Measurements from ENCODE around the gene VPS13A.
"Not testable (repeated sequence)": the region's sequence is repeated elsewhere in the genome, so short reads cannot be mapped to it uniquely, and the experiment has no call there.

Gene VPS13A

GRCh38 chr9:77307166-77307565, 129.8 kb downstream of the VPS13A start:
- no peak for DNase-seq

DNA sequence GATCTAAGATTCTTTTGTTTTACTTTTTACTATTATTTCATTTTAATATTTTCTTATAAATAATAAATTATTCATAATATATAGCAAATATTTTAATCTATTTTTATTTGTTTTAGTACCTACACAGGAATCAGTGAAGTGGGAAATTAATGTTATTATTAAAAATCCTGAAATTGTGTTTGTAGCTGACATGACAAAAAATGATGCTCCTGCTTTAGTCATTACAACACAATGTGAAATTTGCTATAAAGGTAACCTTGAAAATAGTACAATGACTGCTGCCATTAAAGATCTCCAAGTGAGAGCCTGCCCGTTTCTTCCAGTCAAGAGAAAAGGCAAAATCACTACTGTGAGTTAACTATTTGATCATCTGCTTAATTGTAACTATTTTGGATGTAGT, 138.7 kb downstream of the VPS13A start:
- DNase-seq, result no peak

- no peak for DNase-seq
Observed at GRCh38 chr9:77325058-77325457, 147.7 kb downstream of the VPS13A start.

GRCh38 chr9:77328102-77328501, 150.8 kb downstream of the VPS13A start:
- DNase-seq, result no peak

DNA sequence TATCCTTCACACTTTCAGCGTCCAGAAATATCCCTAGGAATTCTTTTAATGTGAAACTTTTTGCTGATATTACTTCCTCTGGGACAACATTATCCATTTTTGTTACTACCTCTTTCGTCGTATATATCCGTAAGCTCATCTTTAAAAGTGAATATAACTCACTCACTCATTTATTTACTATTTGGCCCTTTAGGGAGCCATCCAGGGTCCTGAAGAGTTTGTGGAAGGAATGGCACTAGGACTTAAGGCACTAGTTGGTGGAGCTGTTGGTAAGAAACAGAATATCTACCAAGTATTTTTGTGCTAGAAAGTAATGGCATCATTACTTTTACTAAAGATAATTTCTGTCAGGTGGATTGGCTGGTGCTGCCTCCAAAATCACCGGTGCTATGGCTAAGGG, 192.7 kb downstream of the VPS13A start:
- no peak for DNase-seq

- no peak for DNase-seq
Observed at GRCh38 chr9:77374266-77374665, 196.9 kb downstream of the VPS13A start.

DNA sequence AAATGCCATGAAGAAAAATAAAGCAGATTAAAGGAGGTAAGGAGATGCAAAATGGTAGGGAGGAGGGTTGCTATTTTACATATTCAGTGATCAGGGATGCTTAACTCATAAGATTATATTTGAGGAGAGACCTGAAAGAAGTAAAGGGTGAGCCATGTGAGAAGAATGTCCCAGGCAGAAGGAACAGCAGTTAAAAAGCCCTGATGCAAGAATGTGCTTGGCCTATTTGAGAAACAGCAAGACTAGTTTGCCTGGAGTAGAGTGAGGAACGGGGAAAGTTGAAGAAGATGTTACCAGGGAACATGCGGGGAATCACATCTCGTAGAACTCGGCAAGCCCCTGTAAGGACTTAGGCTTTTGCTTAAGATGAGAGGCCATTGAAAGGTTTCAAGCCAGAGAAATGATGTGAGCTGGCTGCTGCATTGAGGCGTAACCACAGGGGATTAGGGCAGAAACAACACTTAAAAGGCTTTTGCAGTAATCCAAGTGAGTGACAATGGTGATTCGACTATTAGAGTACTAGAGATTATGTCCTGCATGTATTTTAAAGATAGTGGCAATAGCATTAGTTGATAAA, 198.7 kb downstream of the VPS13A start:
- no peak for DNase-seq

DNA sequence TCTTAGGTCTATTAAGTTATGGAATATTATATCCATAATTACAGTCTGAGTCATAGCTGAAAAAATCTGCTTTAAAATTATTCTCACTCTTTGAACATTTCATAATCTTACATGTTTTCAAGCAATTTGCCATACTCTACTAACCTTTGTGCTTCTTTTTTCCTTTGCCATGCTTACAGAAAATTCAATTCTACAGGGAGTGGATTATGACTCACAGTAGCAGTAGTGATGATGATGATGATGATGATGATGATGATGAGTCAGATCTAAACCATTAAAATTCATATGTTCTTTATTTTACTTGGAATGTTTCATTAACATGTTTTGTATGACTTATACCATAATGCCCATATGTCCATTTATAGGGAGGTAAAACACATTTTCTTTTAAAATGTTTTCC, 207.1 kb downstream of the VPS13A start:
- no peak for DNase-seq

GRCh38 chr9:77386187-77386586, 208.9 kb downstream of the VPS13A start:
- no peak for DNase-seq

- DNase-seq, result no peak
Observed at GRCh38 chr9:77391834-77392233, 214.5 kb downstream of the VPS13A start.

GRCh38 chr9:77392328-77392727, 215.0 kb downstream of the VPS13A start:
- no peak for DNase-seq

DNA sequence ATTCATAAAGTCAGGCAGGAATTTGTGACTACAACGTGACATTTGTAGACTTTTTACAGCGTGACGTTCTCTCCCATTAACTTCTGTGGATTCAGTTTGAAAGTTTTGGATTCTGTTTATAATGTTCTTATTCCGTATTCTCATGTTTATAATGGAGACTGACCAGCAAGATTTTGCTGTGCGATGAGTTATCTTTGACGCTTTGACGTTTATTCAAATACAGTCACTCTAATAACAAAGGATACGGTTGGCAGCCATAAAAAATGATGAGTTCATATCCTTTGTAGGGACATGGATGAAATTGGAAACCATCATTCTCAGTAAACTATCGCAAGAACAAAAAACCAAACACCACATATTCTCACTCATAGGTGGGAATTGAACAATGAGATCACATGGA, 221.2 kb downstream of the VPS13A start:
- DNase-seq, result not testable (repeated sequence)

DNA sequence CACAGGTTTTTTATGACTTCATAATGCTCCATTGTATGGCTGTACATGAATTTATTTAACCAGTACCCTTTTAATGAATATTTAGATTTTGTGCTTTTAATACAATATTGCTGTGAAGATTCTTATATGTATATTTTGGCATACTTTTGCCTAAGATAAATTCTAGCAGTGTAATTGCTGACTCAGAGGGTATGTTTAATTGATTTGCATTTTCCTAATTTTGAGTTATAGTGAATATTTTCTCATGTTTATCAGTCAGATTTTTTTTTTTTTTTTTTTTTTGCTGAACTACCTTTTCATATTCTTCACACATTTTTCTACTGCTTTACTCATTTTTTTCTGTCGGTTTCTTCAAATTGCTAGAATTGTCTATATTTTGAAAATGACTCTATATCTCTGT, 222.6 kb downstream of the VPS13A start:
- no peak for DNase-seq

- DNase-seq, result no peak
Observed at GRCh38 chr9:77402286-77402685, 225.0 kb downstream of the VPS13A start.

DNA sequence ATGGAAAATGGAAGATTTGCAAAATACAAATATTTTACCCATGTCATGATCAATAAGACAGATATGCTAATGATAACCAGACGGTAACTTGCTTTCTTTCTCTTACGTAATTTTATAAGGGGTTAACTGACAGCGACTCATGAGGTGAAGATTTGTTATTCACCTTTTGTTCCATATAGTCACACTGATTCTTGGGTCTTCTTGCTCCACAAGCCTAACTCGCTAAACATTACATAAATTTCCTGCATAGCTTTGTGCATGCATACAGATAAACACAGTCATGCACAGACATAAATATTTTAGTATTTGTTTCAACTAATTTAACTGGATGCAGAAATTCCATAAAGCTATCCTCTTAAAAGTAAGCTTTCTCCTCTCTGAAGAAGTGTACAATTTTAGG, 225.9 kb downstream of the VPS13A start:
- DNase-seq, result no peak

DNA sequence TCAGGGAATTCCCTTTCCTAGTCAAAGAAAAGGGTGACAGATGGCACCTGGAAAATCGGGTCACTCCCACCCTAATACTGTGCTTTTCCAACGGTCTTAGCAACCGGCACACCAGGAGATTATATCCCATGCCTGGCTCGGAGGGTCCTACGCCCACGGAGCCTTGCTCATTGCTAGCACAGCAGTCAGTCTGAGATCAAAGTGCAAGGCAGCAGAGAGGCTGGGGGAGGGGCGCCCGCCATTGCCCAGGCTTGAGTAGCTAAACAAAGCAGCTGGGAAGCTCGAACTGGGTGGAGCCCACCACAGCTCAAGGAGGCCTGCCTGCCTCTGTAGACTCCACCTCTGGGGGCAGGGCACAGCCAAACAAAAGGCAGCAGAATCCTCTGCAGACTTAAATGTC, 231.2 kb downstream of the VPS13A start:
- DNase-seq, result not testable (repeated sequence)

DNA sequence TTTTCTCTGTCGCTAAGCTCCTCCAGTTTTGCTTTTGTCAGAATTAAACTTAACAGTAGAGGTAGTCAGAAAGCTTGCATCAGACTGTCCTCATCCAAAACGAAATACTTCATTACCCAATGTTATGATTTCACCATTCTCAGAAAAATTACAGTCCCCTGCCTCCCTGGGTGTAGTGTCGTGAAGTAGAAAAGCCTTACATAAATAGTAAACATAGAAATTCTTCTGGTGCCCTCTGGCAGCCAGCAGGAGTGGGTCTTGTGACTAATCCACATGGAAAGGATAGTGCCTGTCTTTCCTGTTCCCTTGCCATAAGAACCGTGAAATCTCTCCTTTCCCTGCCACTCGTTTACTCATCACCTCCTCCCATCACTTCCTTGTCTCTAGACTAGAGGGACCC, 240.2 kb downstream of the VPS13A start:
- DNase-seq, result no peak

DNA sequence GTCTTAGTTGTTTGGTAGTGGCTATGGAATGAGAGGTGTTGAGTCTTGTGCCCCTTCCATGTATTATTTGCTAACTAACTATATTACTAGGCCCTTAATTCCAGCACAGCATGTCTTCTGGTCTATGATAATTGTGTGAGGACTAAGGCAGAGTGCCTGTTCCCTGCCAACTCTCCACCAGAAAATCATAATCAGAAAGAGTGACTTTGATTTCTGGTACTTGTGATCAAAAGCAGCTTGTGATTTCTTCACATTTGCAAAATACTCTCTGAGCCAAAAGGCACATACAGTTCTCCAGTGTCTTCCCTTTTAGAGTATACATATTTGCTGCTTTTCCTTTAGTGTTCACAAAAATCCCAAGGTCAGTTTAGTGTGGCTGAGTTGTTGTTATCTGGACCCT, 240.9 kb downstream of the VPS13A start:
- DNase-seq, result no peak

- DNase-seq, result no peak
Observed at GRCh38 chr9:77420641-77421040, 243.3 kb downstream of the VPS13A start.

GRCh38 chr9:77421506-77422265, 244.4 kb downstream of the VPS13A start:
- DNase-seq, result no peak

- no peak for DNase-seq
Observed at GRCh38 chr9:77422969-77423368, 245.6 kb downstream of the VPS13A start.

- DNase-seq, result no peak
Observed at GRCh38 chr9:77423841-77424240, 246.5 kb downstream of the VPS13A start.

DNA sequence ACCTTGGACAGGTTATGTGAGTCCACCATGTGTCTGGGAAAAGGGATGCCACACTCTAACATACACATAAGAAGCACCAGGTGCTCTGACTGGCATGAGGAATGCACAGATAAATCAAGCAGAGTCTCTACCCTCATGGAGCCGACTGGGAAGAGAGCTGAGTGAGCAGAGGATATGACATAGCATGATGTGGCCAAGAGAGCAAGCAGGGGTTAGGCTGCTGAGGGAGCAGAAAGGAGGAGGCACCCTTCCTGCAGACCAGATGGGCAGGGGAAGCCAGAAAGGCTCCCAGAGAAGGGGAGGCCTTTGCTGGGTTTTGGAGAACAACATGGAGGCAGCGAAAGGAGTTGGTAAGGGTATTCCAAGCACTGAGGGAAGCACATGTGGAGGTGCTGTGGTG, 247.7 kb downstream of the VPS13A start:
- DNase-seq, result no peak

GRCh38 chr9:77426712-77427111, 249.4 kb downstream of the VPS13A start:
- no peak for DNase-seq
